ENCODE data around the gene ACOX3.
A peak's percentile ranks its signal among the peaks of the same experiment; 100 is the strongest.
"Not testable (repeated sequence)": the region's sequence is repeated elsewhere in the genome, so short reads cannot be mapped to it uniquely, and the experiment has no call there.

ACOX3 gene

DNA sequence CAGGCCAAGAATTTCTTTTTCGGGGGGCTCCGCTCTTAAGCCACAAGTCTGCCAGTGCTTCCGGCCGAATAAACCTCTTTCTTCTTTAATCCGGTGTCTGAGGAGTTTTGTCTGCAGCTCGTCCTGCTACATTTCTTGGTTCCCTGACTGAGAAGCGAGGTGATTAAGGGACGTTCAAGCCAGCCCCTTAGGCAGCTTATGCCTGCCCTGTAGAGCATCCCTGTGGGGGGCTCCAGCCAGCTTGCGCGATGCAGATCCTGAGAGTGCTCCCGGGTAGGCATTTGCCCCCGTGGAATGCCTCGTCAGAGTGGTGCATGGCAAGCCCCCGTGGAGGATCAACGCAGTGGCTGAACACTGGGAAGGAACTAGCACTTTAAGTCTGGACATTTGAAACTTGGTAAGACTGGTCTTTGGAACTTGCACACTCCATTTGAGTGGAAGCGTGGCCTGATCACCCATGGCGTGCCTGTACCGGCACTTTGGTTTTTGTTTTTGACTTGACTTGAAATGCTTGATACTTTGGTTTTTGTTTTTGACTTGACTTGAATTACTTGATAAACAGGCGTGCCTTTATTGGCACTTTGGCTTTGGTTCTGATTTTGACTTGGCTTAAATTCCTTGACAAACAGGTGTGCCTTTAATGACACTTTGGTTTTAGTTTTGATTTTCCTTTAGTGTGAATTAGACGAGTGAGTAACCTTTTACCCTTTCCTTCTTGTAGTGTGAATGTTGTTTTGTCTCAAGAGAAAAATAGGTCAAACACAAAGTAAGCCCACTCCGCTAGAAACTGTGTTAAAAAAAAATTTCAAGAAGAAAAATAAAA, 6.1 kb downstream of the ACOX3 start:
- DNase-seq: no peak

- no peak for DNase-seq
These were observed 7.4 kb downstream of the ACOX3 start for GRCh38 chr4:8433136-8433535.

GRCh38 chr4:8431553-8431952, 9.0 kb downstream of the ACOX3 start:
- no peak for DNase-seq

GRCh38 chr4:8428288-8429097, 12.0 kb downstream of the ACOX3 start:
- peak; percentile 93 for DNase-seq

- no peak for DNase-seq
These were observed 12.7 kb downstream of the ACOX3 start for GRCh38 chr4:8427761-8428287.

- DNase-seq: no peak
These were observed 13.3 kb downstream of the ACOX3 start for GRCh38 chr4:8427262-8427661.

DNA sequence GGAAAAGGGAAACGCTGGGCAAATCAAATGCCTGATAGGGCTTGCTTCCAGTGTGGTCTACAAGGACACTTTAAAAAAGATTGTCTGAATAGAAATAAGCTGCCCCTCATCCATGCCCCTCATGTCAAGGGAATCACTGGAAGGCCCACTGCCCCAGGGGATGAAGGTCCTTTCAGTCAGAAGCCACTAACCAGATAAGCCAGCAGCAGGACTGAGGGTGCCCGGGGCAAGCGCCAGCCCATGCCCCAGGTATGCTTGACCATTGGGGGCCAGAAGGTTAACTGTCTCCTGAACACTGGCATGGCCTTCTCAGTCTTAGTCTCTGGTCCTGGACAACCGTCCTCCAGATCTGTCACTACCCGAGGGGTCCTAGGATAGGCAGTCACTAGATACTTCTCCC, 17.7 kb downstream of the ACOX3 start:
- DNase-seq: no peak

DNA sequence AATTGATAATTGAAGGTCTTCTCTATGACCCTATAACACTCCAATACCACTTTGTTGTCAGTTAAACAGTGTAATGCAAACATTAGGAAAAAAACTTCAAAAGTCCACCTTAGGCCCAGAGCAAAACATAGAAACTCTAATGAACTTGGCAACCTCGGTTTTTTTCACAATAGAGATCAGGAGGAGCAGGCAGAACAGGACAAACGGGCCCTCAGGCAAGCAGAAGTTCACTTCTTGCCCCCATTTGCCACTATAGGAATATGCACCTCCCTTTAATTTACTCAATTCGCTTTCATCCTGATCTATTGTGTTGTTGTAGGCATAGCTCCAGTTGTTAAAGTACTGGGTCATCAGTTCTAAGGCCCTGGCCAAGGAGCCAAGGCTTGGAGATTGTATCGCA, 18.2 kb downstream of the ACOX3 start:
- no peak for DNase-seq

DNA sequence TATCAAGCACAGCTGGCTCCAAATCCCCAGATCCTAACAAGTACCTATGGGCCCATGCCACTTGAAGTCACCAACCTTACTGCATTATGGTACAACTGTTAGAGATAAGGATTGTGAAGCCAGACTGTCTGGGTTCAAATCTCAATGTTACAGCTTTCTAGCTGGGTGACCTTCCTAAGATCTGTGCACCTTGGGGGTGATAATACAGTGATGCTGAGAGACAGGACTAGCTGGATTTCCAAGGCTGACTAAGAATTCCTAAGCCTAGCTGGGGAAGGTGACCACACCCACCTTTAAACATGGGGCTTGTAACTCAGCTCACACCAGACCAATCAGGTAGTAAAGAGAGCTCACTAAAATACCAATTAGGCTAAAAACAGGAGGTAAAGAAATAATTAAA, 20.4 kb downstream of the ACOX3 start:
- DNase-seq: not testable (repeated sequence)

GRCh38 chr4:8419222-8420041, 21.1 kb downstream of the ACOX3 start:
- DNase-seq: no peak

- no peak for DNase-seq
These were observed 23.4 kb downstream of the ACOX3 start for GRCh38 chr4:8417071-8417614.

DNA sequence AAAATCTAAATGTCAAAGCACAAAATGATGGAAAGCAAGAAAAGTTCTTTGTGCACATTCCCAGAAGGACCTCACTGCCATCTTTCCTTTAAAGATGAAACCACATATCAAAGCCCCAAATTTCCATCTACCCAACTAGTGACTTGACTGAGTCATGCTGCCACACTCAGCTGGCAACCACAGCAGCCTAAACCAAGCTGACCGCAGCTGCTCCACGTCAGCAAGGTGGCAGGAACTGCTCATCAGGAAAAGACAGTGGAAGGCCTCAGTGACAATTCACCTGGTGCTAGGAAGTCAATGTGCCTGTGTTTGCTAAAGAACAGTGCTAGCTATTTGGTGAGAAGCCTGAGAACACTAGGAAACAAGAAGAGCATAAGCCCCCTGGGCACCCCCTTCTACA, 26.1 kb downstream of the ACOX3 start:
- no peak for DNase-seq

DNA sequence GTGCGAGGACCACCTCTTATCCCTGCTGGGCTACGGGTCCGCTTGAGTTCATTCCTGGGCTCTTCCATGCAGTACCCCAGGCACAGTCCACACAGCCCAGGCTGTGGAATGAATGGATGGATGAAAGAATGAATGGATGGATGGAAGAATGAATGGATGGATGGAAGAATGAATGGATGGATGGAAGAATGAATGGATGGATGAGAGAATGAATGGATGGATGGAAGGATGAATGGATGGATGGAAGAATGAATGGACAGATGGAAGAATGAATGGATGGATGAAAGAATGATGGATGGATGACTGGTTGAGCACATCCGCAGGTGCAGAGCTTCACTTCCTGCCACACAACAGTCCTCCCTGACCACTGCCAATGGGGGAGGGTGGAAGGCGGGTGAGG, 28.2 kb downstream of the ACOX3 start:
- no peak for DNase-seq

DNA sequence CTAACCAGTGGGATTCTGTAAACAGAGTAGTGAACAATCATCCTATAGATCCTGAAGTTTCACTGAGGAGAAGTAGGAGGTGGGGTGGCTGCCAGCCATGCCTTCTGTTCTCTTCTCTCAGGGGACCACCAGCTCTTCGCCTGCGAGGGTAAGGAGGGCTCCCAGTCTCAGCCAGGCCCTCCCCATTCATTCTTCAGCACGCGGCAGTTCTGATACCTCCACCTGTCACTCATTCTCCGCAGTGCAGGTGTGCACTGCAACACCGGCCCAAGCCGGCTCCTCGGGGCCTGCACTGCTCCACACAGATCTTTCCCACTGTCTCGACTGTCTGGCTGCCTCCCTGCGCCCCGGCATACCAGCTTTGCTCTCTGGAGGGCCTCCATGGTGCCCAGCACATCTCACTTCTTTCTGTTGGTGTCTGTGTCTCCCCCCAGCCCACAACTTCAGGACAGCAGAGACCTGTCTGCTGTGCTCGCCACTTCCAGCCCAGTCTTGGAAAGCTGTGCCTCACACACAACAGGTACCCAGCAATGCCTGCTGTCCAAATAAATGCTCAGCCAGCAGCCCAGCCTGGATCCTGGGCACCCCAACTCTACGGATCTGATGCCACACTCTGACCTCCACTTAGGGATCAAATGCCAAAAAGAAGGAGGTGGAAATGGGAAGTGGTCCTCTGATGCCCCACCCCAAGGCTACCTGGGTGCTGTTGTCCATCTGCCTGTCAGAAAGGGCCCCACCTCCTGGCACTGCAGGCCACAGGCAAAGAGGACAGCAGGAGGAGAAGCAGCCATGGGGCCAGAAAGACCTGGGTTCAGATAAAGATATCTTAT, 29.0 kb downstream of the ACOX3 start:
- no peak for DNase-seq

GRCh38 chr4:8410641-8411271, 29.8 kb downstream of the ACOX3 start:
- DNase-seq: peak; percentile 50

- no peak for DNase-seq
These were observed 30.4 kb downstream of the ACOX3 start for GRCh38 chr4:8410066-8410625.

DNA sequence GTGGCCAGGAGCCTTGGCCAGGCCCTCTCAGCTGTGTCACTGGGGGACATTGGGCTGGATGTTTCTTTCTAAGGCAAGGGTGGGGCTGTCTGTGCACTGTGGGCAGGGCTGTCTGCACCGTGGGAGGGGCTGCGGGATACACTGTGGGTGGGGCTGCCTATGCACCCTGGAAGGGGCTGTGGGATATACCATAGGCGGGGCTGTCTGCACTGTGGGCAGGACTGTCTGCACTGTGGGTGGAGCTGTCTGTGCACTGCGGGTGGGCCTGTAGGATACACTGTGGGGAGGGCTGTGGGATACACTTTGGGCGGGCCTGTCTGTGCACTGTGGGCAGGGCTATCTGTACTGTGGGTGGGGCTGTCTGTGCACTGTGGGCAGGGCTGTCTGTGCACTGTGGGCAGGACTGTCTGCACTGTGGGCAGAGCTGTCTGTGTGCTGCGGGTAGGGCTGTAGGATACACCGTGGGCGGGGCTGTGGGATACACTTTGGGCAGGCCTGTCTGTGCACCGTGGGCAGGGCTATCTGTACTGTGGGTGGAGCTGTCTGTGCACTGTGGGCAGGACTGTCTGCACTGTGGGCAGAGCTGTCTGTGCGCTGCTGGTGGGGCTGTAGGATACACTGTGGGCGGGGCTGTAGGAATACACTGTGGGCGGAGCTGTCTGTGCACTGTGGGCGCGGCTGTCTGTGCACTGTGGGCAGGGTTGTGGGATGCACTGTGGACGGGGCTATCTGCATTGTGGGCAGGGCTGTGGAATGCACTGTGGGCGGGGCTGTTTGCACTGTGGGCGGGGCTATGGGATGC, 31.1 kb downstream of the ACOX3 start:
- DNase-seq: no peak

- no peak for DNase-seq
These were observed 32.8 kb downstream of the ACOX3 start for GRCh38 chr4:8407756-8408155.

- no peak for DNase-seq
These were observed 33.2 kb downstream of the ACOX3 start for GRCh38 chr4:8407316-8407715.

- DNase-seq: not testable (repeated sequence)
These were observed 33.6 kb downstream of the ACOX3 start for GRCh38 chr4:8406887-8407286.
